ENCODE results near the gene KCNMA1.

The KCNMA1 gene

GRCh38 chr10:77268721-77269120 lies 368.9 kb downstream of the KCNMA1 start:
- no peak for DNase-seq (ENCODE audit: low read depth)
- TF ChIP-seq CTCF (IDR thresholded peaks at IDR 0.05; ENCODE audit: control insufficient read depth, insufficient read depth, low read depth, low read length, missing control alignments) = no peak
- no peak overlapping the region for H3K4me3 ChIP-seq (ENCODE audit: control insufficient read depth, low read depth, low read length)

GRCh38 chr10:77267703-77268675 lies 369.6 kb downstream of the KCNMA1 start:
- no peak for DNase-seq (ENCODE audit: low read depth)
- no peak overlapping the region for H3K4me3 ChIP-seq (ENCODE audit: control insufficient read depth, low read depth, low read length)
- no peak for TF ChIP-seq CTCF (IDR thresholded peaks at IDR 0.05; ENCODE audit: control insufficient read depth, insufficient read depth, low read depth, low read length, missing control alignments)

- no peak for TF ChIP-seq CTCF (IDR thresholded peaks at IDR 0.05; ENCODE audit: control insufficient read depth, insufficient read depth, low read depth, low read length, missing control alignments)
- no peak overlapping the region for H3K4me3 ChIP-seq (ENCODE audit: control insufficient read depth, low read depth, low read length)
- no peak for DNase-seq (ENCODE audit: low read depth)
These were observed 371.4 kb downstream of the KCNMA1 start for GRCh38 chr10:77266242-77266641.

DNA sequence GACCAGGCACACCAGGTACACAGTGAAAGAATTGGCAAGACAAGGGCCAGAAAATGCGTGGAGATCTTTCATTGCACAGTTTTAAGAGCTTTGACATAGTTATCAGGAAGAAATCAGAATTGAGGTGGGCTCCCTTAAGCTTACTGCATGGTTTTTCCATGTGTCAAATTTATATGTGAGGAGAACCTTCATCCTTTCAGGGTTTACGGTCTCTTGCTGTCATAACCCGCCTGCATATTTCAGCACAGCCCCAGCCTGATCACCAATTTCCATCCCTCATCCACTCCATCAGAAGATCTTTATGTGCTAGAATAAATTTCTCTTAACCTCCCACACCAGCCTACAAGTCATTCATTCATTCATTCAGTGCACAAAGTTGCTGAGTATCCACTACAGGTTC lies 373.1 kb downstream of the KCNMA1 start:
- DNase-seq (ENCODE audit: low read depth) = no peak
- no peak overlapping the region for H3K4me3 ChIP-seq (ENCODE audit: control insufficient read depth, low read depth, low read length)
- TF ChIP-seq CTCF (IDR thresholded peaks at IDR 0.05; ENCODE audit: control insufficient read depth, insufficient read depth, low read depth, low read length, missing control alignments) = no peak

DNA sequence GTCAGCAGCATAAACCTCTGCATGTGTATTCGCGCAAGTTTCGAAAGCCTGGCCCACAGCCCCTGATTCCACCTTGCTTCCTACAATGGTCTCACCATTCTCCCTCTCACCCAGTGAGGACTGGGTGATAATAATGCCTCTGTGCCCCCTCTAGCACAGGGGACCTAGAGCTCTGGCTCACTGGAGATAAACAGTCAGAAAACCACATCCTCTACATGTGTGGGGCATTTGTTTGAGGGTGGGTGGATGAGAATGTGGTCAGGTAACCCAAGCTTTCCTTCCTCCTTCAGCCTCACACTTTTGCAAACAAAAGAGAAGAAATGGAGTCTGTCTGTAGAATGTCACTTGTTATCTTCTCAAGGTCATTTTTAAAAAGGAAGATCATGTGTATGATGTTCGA lies 373.5 kb downstream of the KCNMA1 start:
- no peak overlapping the region for H3K4me3 ChIP-seq (ENCODE audit: control insufficient read depth, low read depth, low read length)
- DNase-seq (ENCODE audit: low read depth) = no peak
- no peak for TF ChIP-seq CTCF (IDR thresholded peaks at IDR 0.05; ENCODE audit: control insufficient read depth, insufficient read depth, low read depth, low read length, missing control alignments)

DNA sequence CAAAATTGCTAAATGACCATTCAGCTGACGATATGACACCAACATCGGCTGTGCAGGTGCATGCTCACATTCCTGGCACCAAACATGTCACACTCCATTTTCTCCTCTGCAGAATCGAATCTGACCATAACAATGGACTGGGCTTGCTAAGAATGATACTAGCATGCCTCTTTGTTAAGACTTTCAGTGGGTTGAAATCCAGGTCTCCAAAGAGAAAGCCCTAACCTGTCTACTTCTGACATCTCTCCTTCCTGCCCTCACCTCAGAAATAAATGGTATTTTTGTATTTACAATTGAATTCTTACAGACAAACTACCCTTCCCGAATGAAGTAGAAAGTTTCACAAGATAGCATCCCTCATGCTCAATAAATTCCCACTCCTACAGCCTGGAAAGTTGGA lies 373.9 kb downstream of the KCNMA1 start:
- H3K4me3 ChIP-seq (ENCODE audit: control insufficient read depth, low read depth, low read length) = no peak overlapping the region
- no peak for DNase-seq (ENCODE audit: low read depth)
- no peak for TF ChIP-seq CTCF (IDR thresholded peaks at IDR 0.05; ENCODE audit: control insufficient read depth, insufficient read depth, low read depth, low read length, missing control alignments)
